Neutrophil (primary cell): Measurements from ENCODE around the gene PPP2R5C.
A peak's percentile ranks its signal among the peaks of the same experiment; 100 is the strongest.

Experiments used
- H3K27ac ChIP-seq: fragments of 200-600 bp; sonication (generic); 2 replicates; pipeline ENCODE4 v1.5.1; 2016; ENCODE audit warnings: mild to moderate bottlenecking, moderate library complexity
- H3K27me3 ChIP-seq: fragments of 200-600 bp; sonication (generic); 2 replicates; pipeline ENCODE4 v1.6.0; 2016; ENCODE audit warnings: mild to moderate bottlenecking
- H3K36me3 ChIP-seq: fragments of 200-600 bp; sonication (generic); 2 replicates; pipeline ENCODE4 v1.5.1; 2017
- H3K4me1 ChIP-seq, 2 experiments: fragments of 200-600 bp in 1 of 2; sonication (generic) in 1 of 2; 1 replicate in 1 of 2; 2 replicates in 1 of 2; pipeline versions ENCODE4 v1.5.1 to v1.6.1; 2013 to 2016; ENCODE audit warnings: low read depth in 1 of 2, low read length in 1 of 2, mild to moderate bottlenecking in 1 of 2, moderate library complexity in 1 of 2; ENCODE audit not compliant: control insufficient read depth in 1 of 2, insufficient read depth in 1 of 2
- H3K4me3 ChIP-seq, 2 experiments: fragments of 200-600 bp in 1 of 2; sonication (generic) in 1 of 2; 1 replicate in 1 of 2; 2 replicates in 1 of 2; pipeline ENCODE4 v1.5.1; 2013 to 2016; ENCODE audit warnings: low read depth in 1 of 2, low read length in 1 of 2, mild to moderate bottlenecking in 1 of 2, moderate library complexity in 1 of 2
- H3K9me3 ChIP-seq: fragments of 200-600 bp; sonication (generic); 2 replicates; pipeline ENCODE4 v1.5.1; 2016
- TF ChIP-seq, protein P1 (sequence below): fragments of 200-600 bp; sonication (generic); IDR thresholded peaks from 2 replicates; pipeline ENCODE4 v1.5.1; 2016; ENCODE audit warnings: antibody characterized with exemption

The PPP2R5C gene

GRCh38 chr14:101825797-101826196, 64.3 kb downstream of the PPP2R5C start:
- no peak overlapping the region for H3K4me3 ChIP-seq
- no peaks in the 10 kb centered on the region for H3K27me3 ChIP-seq
- peaks cover 33 to 37% of the 10 kb centered on the region in 2 experiments for H3K4me1 ChIP-seq
- H3K36me3 ChIP-seq = peaks cover 18% of the 10 kb centered on the region
- no peaks in the 10 kb centered on the region for H3K9me3 ChIP-seq
- TF ChIP-seq, protein P1, sequence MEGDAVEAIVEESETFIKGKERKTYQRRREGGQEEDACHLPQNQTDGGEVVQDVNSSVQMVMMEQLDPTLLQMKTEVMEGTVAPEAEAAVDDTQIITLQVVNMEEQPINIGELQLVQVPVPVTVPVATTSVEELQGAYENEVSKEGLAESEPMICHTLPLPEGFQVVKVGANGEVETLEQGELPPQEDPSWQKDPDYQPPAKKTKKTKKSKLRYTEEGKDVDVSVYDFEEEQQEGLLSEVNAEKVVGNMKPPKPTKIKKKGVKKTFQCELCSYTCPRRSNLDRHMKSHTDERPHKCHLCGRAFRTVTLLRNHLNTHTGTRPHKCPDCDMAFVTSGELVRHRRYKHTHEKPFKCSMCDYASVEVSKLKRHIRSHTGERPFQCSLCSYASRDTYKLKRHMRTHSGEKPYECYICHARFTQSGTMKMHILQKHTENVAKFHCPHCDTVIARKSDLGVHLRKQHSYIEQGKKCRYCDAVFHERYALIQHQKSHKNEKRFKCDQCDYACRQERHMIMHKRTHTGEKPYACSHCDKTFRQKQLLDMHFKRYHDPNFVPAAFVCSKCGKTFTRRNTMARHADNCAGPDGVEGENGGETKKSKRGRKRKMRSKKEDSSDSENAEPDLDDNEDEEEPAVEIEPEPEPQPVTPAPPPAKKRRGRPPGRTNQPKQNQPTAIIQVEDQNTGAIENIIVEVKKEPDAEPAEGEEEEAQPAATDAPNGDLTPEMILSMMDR = no peak
- peak overlapping the region; percentile 93 for H3K27ac ChIP-seq

GRCh38 chr14:101826351-101826750, 64.8 kb downstream of the PPP2R5C start:
- Histone ChIP-seq H3K9me3 (no peaks in the 10 kb centered on the region), H3K4me1 (peaks cover 33 to 37% of the 10 kb centered on the region in 2 experiments), H3K4me3 (no peak overlapping the region), H3K36me3 (peaks cover 20% of the 10 kb centered on the region), H3K27ac (peak overlapping the region; percentile 93), H3K27me3 (no peaks in the 10 kb centered on the region)
- TF ChIP-seq, protein P1 = no peak

DNA sequence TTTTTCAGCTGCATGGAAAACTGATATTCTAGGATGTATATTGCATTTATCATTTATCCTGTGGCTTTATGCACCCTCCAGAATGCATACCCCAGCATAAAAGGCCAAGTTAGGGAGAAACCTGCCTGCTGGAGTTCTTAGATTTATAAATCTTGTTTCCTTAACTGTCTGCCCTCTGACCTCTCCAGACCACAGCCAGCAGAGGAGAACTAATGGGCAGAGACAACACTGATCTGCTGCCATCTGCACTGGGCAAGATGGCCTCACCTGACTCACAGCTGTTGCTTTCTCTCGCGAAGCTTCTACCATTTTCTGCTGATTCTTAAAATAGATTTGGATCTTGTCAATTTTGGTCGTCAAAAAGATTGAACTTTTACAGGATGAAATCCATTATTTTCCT, 65.8 kb downstream of the PPP2R5C start:
- TF ChIP-seq, protein P1 = no peak
- Histone ChIP-seq H3K4me1 (peaks cover 33 to 37% of the 10 kb centered on the region in 2 experiments), H3K36me3 (peaks cover 24% of the 10 kb centered on the region), H3K9me3 (no peaks in the 10 kb centered on the region), H3K4me3 (no peak overlapping the region), H3K27me3 (no peaks in the 10 kb centered on the region), H3K27ac (peak overlapping the region; percentile 93)

DNA sequence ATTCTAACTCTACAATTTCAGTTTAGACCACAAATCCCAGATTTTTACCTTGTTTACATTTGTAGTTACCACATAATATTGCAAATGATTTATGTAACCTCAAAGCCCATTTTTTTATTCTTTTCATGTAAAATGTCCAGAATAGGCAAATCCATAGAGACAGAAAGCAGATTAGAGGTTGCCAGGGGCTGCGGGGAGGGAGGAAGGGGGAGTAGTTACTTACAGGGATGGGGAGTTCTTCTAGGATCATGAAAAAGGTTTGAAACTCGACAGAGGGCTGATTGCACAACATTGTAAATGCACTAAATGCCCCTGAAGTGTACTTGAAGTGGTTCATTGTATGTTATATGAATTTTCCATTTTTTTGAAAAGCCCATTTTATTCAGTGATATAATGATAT, 66.5 kb downstream of the PPP2R5C start:
- Histone ChIP-seq H3K4me1 (peaks cover 33 to 37% of the 10 kb centered on the region in 2 experiments), H3K36me3 (peaks cover 32% of the 10 kb centered on the region), H3K9me3 (no peaks in the 10 kb centered on the region), H3K4me3 (no peak overlapping the region), H3K27ac (peak overlapping the region; percentile 23), H3K27me3 (no peaks in the 10 kb centered on the region)
- TF ChIP-seq, protein P1 = no peak

- Histone ChIP-seq H3K27ac (no peak overlapping the region), H3K27me3 (no peaks in the 10 kb centered on the region), H3K9me3 (no peaks in the 10 kb centered on the region), H3K4me1 (peaks cover 16 to 18% of the 10 kb centered on the region in 2 experiments), H3K36me3 (peaks cover 44% of the 10 kb centered on the region), H3K4me3 (no peak overlapping the region)
- TF ChIP-seq, protein P1 = no peak
Measured at GRCh38 chr14:101830271-101830670, 68.8 kb downstream of the PPP2R5C start.

- no peaks in the 10 kb centered on the region for H3K27me3 ChIP-seq
- H3K9me3 ChIP-seq = no peaks in the 10 kb centered on the region
- H3K27ac ChIP-seq = no peak overlapping the region
- H3K36me3 ChIP-seq = peaks cover 49% of the 10 kb centered on the region
- H3K4me3 ChIP-seq = no peak overlapping the region
- no peaks in the 10 kb centered on the region for H3K4me1 ChIP-seq
- TF ChIP-seq, protein P1 = no peak
Measured at GRCh38 chr14:101833045-101833444, 71.5 kb downstream of the PPP2R5C start.
